Neural cell (in vitro differentiated cells): ENCODE measurements around the gene DNAJB1.
"Not testable (repeated sequence)": the region's sequence is repeated elsewhere in the genome, so short reads cannot be mapped to it uniquely, and the experiment has no call there.

ENCODE experiments used
- CTCF ChIP-seq: fragments of 450-650 bp; IDR thresholded peaks from 2 replicates; pipeline ENCODE4 v1.5.1; 2014; ENCODE audit warnings: antibody characterized with exemption, mild to moderate bottlenecking, moderate library complexity; ENCODE audit not compliant: poor library complexity, severe bottlenecking
- EZH2 ChIP-seq: fragments of 200-600, 300-800 bp; shearing (Covaris generic), sonication (generic); IDR thresholded peaks from 2 replicates; pipeline ENCODE4 v1.6.1; 2014; ENCODE audit warnings: antibody characterized with exemption, low read length, borderline replicate concordance, mild to moderate bottlenecking; ENCODE audit not compliant: insufficient read depth, poor library complexity, severe bottlenecking

- TF ChIP-seq CTCF, EZH2: not testable (repeated sequence)
Observed at GRCh38 chr19:14504575-14504974, 13.6 kb downstream of the DNAJB1 start.
